SIG-M5 (cell line): ENCODE measurements around the gene OR4K5.
"Not testable (repeated sequence)": the region's sequence is repeated elsewhere in the genome, so short reads cannot be mapped to it uniquely, and the experiment has no call there.

Source experiments
- DNase-seq: peaks from one replicate; lab custom pipeline; 2025; lab: John Stamatoyannopoulos, UW

Gene OR4K5, protein sequence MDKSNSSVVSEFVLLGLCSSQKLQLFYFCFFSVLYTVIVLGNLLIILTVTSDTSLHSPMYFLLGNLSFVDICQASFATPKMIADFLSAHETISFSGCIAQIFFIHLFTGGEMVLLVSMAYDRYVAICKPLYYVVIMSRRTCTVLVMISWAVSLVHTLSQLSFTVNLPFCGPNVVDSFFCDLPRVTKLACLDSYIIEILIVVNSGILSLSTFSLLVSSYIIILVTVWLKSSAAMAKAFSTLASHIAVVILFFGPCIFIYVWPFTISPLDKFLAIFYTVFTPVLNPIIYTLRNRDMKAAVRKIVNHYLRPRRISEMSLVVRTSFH

DNA sequence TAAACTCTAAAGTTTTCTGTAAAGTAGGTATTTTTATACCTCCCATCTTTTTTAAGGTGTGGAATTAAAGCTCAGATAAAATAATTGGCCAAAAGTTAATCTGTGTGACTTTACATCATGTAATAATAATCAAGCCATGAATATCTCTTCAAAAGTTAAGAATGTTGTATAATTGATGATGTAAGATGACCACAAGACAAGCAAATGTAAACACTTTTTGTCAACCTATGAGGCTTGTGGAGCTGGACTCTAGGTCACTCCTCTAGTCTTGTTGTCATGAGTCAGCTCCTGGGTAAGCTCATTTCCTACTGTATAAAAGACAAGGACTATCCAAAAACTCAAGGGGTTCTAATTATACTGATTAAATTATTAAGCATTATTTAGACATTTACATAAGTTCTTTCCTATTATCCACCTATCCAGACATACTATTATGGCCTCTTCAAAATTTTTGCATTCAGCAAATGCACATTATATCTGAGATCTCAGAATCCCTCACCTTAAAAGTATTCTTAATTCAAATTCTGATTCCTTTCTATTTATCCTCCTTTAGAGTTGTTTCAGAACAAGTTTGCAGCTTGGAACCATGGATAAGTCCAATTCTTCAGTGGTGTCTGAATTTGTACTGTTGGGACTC, at the start of gene OR4K5:
Gene OR4K5 (plus strand): TSS at position 587 of the 637 bp plus-strand sequence. CDS start 0 bp downstream, at position 587.
- no peak for DNase-seq

GRCh38 chr14:19873178-19873577, 47.2 kb upstream of the OR4K5 start:
- DNase-seq: no peak

DNA sequence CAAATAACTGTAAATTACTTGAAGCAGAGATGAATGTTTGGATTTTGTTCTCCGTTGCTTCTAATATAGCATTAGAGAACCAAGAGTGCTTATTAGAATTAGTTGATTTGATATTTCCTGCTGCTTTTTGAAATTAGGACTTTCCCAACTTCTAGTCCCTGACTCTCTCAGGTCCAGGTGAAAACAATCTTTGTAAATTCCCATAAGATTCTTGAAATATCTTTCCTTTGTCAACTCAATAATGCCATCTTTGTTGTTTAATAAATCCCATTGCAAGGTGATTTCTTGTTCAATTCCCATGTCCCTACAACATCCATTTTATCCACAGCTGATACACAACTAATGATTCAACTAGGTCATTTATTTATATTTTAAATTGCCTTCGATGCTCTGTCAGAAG, 45.6 kb upstream of the OR4K5 start, which contains the start of gene OR4K2:
Gene OR4K2 (plus strand): TSS at position 301 of the 400 bp plus-strand sequence. CDS start 1,126 bp downstream, outside the sequence.
- no peak for DNase-seq

- DNase-seq: no peak
These were observed 42.3 kb upstream of the OR4K5 start for GRCh38 chr14:19878029-19878642.

DNA sequence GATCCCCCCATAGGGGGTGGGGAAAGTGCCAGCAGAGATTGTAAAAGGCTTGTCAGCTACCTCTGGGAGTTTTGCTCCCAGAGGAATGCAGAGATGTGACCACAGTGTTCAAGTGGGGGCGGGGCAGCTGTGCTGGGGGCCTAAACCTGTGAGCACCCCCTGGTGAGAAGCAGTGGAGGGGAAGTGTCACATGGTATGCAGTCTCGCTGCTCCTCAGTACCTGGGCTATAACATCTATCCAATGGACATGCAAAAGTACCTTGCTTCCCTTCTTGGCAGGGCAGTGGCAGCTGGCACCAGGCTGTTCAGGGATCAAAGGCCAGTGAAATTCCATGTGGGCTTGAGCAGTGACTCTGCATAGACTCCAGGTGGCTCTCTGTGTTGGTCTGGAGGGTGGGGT, 25.1 kb upstream of the OR4K5 start:
- no peak for DNase-seq

DNA sequence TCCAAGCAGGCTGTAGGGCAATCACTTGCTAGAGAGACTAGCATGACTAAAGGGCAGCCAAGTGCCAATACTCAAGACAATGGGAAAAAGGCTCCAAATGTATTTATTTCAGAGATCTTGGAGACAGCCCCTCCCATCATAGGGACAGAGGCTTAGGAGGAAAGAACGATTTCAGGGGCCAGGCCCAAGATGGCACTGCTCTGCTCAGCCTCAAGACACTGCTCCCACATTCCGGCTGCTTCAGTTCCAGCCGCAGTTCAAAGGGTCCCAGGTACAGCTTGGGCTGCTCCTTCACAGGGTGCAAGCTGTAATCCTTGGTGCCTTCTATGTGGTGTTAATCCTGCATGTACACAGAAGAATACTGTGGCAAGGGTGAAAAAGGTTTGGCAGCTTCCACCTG, 19.4 kb upstream of the OR4K5 start:
- DNase-seq: no peak

- DNase-seq: no peak
These were observed 18.0 kb upstream of the OR4K5 start for GRCh38 chr14:19902409-19902808.

DNA sequence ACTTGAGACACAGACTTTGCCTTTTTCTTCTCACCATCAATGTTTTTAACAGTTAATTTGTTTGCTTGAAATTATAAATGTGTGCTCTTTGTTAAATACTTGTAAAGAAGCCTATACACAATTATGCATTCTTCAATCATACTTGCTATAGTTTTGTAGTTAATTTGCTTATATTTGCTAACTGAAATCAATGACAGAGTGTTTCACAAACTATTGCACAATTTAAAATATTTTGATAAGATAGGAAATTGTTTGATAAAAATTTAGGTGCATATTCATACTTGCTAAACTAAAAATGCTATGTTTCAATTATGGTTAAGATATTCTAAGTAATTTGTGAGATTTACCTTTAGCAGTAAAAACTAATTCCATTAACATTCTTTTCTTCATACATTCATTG, 13.7 kb upstream of the OR4K5 start:
- no peak for DNase-seq

DNA sequence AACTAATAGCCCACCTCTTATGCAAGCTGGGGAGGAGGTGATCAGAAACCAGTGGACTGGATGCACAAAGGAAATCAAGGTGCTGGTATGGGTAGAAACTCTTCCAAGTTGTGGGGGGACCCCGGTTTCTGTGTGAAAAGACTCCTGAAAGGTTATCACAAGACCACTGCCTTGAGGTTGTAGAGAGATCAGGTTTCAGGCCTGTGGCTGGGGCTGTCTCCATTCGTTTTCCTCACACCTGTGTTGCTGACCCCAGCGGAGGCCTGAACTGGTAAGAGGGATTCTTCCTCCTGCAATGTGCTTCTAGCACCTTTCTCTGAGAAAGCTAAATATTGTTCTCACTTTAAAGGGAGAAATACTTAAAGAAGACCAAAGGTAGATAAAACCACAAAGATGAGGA, 9.3 kb upstream of the OR4K5 start:
- DNase-seq: no peak

- no peak for DNase-seq
These were observed 3.2 kb upstream of the OR4K5 start for GRCh38 chr14:19917243-19917642.

GRCh38 chr14:19917955-19918518, 2.4 kb upstream of the OR4K5 start:
- DNase-seq: no peak

DNA sequence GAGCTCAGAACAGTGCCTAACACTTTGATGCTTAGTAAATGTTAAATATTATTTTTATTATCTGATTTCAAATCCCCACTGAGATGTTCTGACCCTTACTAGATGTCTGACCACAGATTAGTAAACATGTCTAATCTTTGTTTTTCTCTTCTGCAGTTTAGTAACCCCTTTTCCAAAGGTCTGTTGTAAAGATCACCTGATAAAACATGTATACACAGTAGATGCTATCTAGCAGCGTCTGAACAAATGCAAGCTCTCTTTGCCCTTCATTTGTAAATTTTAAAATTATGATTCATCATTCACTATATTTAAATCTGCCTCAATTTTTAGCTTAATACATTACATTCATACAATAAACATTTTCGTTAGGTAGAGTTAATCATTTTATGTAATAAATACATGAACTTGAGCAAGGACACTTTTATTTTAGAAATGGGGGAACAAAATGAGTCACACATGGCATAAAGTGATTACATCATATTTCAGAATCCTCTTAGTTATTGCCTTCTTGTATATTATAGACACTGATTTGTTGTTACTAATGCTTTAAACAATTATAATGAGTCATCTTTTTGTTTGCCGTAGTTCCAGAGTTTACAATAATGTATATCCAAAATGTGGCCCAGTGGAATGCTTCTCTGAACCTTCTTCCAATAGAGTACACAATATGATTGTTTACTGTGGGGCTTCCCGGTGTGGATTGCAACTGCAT, 1.7 kb upstream of the OR4K5 start:
- no peak for DNase-seq

DNA sequence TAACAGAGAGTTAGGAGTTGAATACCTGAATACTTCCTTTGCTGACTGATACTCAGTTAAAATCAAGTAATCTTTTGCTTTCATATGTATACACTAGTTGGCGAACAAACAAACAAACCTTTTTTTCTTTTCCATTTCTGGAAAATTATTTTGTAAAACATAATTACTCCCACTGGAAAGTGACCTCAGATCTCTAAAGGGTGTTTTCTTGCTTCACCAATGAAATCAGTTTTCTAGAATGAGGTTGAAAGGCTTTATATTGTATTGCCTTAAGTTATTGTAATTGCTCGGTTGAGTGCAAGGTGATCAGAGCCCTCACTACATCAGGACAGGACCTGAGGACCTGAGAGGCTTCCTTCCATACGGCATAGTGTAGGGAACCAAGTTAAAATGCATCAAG, 10.2 kb downstream of the OR4K5 start, which contains the start of gene OR4K1:
Gene OR4K1 (plus strand): TSS at position 301 of the 400 bp plus-strand sequence. CDS start 4,750 bp downstream, outside the sequence.
- DNase-seq: no peak

- no peak for DNase-seq
These were observed 21.3 kb downstream of the OR4K5 start for GRCh38 chr14:19941668-19942067.

- DNase-seq: no peak
These were observed 27.1 kb downstream of the OR4K5 start for GRCh38 chr14:19947413-19948090.

- DNase-seq: no peak
These were observed 28.8 kb downstream of the OR4K5 start for GRCh38 chr14:19949218-19949617.

DNA sequence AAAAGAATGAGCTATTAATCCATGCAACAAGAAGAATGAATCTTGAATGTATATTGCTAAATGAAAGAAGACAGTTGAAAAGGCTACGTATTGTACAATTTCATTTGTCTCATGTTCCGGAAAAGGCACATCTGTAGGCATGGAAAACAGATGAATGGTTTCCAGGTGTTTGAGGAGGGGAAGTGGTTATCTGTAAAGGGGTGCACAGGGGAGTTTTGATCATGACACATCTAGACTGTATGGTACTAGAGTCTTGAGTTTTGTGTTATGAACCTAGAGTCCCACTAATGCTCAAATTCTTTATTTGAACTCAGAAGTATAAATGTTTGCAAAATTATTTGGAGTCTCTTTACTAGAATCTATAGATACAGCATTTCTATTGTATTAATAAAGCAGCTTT, 49.3 kb downstream of the OR4K5 start:
- DNase-seq: not testable (repeated sequence)
